OCI-LY7 (cell line): Measurements from ENCODE around the gene KCNE1. TPM values are rescaled to one million over a fixed set of nuclear protein-coding genes. Genes with fewer than 3 reads are reported as not detected.

ENCODE experiments used
- BruUV-seq: library from RNA; stranded (reverse); fragments of 400-500 nt; replicated peaks from 2 replicates; lab custom pipeline; 2021; lab: Mats Ljungman, UMichigan
- CTCF ChIA-PET: fragments of 300-600 bp; sonication (Branson Sonifier 250); formaldehyde crosslinking; loops from one replicate; lab custom pipeline; 2022; ENCODE audit warnings: antibody characterized with exemption; ENCODE audit not compliant: unreplicated experiment; lab: Charles Lee
- POLR2A ChIA-PET: fragments of 300-600 bp; sonication (Branson Sonifier 250); formaldehyde crosslinking; loops from one replicate; lab custom pipeline; 2022; ENCODE audit warnings: antibody characterized with exemption; lab: Charles Lee
- DNase-seq: peaks from one replicate; pipeline ENCODE4 v3.0.0-alpha.2; 2015; ENCODE audit warnings: low spot score
- H2AFZ ChIP-seq: fragments of 200-600 bp; sonication (generic), shearing (Covaris generic); 2 replicates; pipeline ENCODE4 v1.6.1; 2014; ENCODE audit warnings: mild to moderate bottlenecking, antibody characterized with exemption, low read length, moderate library complexity
- H3K27ac ChIP-seq: fragments of 200-600 bp; sonication (generic); 2 replicates; pipeline ENCODE4 v1.5.1; 2014; ENCODE audit warnings: mixed run types, low read depth, mild to moderate bottlenecking, moderate library complexity, low read length, inconsistent platforms; ENCODE audit not compliant: poor library complexity, severe bottlenecking
- H3K36me3 ChIP-seq: fragments of 200-600 bp; sonication (generic); 2 replicates; pipeline ENCODE4 v1.6.1; 2014; ENCODE audit warnings: mild to moderate bottlenecking, antibody characterized with exemption, low read length, moderate library complexity, mixed read lengths; ENCODE audit not compliant: insufficient read depth
- H3K4me1 ChIP-seq: fragments of 200-600 bp; sonication (generic); 2 replicates; pipeline ENCODE4 v1.5.1; 2014; ENCODE audit warnings: mild to moderate bottlenecking, low read length; ENCODE audit not compliant: insufficient read depth, poor library complexity, severe bottlenecking
- H3K4me2 ChIP-seq: fragments of 200-600 bp; sonication (generic); 2 replicates; pipeline ENCODE4 v1.6.1; 2014; ENCODE audit warnings: mild to moderate bottlenecking, low read length
- H3K4me3 ChIP-seq: fragments of 200-600 bp; sonication (generic); 2 replicates; pipeline ENCODE4 v1.5.1; 2014; ENCODE audit warnings: mild to moderate bottlenecking, low read depth, low read length; ENCODE audit not compliant: poor library complexity, severe bottlenecking
- H3K79me2 ChIP-seq: fragments of 200-600 bp; sonication (generic); 2 replicates; pipeline ENCODE4 v1.6.1; 2016; ENCODE audit warnings: low read depth, mild to moderate bottlenecking, low read length, moderate library complexity, mixed read lengths; ENCODE audit not compliant: insufficient read depth
- H3K9me2 ChIP-seq: fragments of 200-600 bp; sonication (generic); 2 replicates; pipeline ENCODE4 v1.6.1; 2016; ENCODE audit warnings: mild to moderate bottlenecking, low read length, mixed read lengths; ENCODE audit not compliant: insufficient read depth
- H3K9me3 ChIP-seq: fragments of 200-600 bp; sonication (generic); 2 replicates; pipeline ENCODE4 v1.6.1; 2014; ENCODE audit warnings: mild to moderate bottlenecking, mixed run types, low read length, mixed read lengths
- H4K20me1 ChIP-seq: fragments of 200-600 bp; sonication (generic); 2 replicates; pipeline ENCODE4 v1.6.1; 2014; ENCODE audit warnings: mild to moderate bottlenecking, antibody characterized with exemption, low read length, moderate library complexity, mixed read lengths; ENCODE audit not compliant: insufficient read depth
- EZH2phosphoT487 ChIP-seq: fragments of 200-600 bp; sonication (generic); IDR thresholded peaks from 2 replicates; pipeline ENCODE4 v1.6.1; 2018; ENCODE audit warnings: low read depth, borderline replicate concordance, mild to moderate bottlenecking, mixed run types, antibody characterized with exemption, low read length, moderate library complexity, mixed read lengths
- intact Hi-C: fragments of 100-400 bp; cut with micrococcal nuclease; formaldehyde crosslinking; loops from one replicate; pipeline ENCODE4 v1.10.0; 2022; ENCODE audit not compliant: unreplicated experiment
- total RNA-seq, 2 experiments: library from RNA; depleted of rRNA in 1 of 2; stranded (reverse); fragments of >200 nt in 1 of 2; shearing (Covaris generic) in 1 of 2; gene quantifications; 2 replicates each; pipeline ENCODE4 v1.2.3, GENCODE V29; 2014 to 2022
- TF ChIP-seq, protein P1 (sequence below): fragments of 200-600 bp; sonication (generic); conservative IDR thresholded peaks from 2 replicates; pipeline ENCODE4 v1.5.1; 2014; ENCODE audit warnings: mild to moderate bottlenecking, antibody characterized with exemption, low read length, moderate library complexity, mixed read lengths

KCNE1 gene
- total RNA-seq, 2 experiments from 2014 or later = 0.15 TPM; not detected in 1

DNA sequence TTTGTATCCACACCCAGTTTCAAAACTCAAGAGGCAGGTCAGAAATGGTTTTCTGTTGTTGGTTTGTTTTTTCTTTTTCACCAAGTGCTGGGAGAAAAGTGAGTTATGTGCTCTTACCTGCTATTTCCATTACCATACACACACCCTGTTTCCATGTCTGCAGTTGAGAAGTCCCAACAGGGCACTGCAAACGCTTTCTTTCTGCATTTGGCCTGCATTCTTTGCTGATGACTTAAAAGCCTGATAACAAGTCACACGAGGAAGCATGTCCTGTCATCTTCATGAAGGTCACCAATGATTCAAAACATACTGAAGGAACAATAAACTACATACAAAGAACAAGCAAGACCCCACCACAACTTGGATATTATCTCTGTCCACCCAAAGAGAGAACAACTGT is 24.8 kb upstream of the KCNE1 start:
- no peaks in the 10 kb centered on the region for H4K20me1 ChIP-seq
- no peak for DNase-seq
- H3K9me2 ChIP-seq = no peaks in the 10 kb centered on the region
- POLR2A ChIA-PET = no interaction called here
- BruUV-seq = no TSS peak
- TF ChIP-seq, protein P1, sequence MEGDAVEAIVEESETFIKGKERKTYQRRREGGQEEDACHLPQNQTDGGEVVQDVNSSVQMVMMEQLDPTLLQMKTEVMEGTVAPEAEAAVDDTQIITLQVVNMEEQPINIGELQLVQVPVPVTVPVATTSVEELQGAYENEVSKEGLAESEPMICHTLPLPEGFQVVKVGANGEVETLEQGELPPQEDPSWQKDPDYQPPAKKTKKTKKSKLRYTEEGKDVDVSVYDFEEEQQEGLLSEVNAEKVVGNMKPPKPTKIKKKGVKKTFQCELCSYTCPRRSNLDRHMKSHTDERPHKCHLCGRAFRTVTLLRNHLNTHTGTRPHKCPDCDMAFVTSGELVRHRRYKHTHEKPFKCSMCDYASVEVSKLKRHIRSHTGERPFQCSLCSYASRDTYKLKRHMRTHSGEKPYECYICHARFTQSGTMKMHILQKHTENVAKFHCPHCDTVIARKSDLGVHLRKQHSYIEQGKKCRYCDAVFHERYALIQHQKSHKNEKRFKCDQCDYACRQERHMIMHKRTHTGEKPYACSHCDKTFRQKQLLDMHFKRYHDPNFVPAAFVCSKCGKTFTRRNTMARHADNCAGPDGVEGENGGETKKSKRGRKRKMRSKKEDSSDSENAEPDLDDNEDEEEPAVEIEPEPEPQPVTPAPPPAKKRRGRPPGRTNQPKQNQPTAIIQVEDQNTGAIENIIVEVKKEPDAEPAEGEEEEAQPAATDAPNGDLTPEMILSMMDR = no peak
- TF ChIP-seq EZH2phosphoT487 = no peak
- H3K79me2 ChIP-seq = no peaks in the 10 kb centered on the region
- no peaks in the 10 kb centered on the region for H3K36me3 ChIP-seq
- no peak overlapping the region for H3K4me2 ChIP-seq
- no peak overlapping the region for H3K4me3 ChIP-seq
- no peak overlapping the region for H2AFZ ChIP-seq
- no peak overlapping the region for H3K27ac ChIP-seq
- CTCF ChIA-PET = no interaction called here
- no peaks in the 10 kb centered on the region for H3K4me1 ChIP-seq
- intact Hi-C loops = no loop called here
- H3K9me3 ChIP-seq = no peaks in the 10 kb centered on the region

DNA sequence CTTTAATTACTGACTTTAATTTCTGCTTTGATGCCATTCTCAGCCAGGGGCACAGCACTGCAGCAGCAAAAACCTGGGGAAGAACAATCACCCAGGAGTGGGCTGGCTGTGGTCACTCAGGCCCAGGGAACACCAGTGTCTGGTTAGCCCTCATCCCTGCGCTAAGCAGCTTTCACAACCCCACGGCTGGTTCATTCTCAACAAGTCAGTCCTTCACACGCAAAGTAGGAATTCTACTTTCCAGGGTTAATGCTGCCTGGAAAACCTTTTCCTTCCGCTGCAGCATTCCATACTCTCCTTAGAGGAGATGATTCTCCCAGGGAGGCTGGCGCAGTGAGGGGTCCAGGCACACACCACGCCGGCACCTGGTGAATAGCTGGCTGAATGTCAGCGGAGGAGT is 24.3 kb upstream of the KCNE1 start:
- H3K4me1 ChIP-seq = no peaks in the 10 kb centered on the region
- H4K20me1 ChIP-seq = no peaks in the 10 kb centered on the region
- no peak overlapping the region for H3K27ac ChIP-seq
- H2AFZ ChIP-seq = no peak overlapping the region
- H3K36me3 ChIP-seq = no peaks in the 10 kb centered on the region
- no peaks in the 10 kb centered on the region for H3K79me2 ChIP-seq
- intact Hi-C loops = no loop called here
- no peak overlapping the region for H3K4me2 ChIP-seq
- DNase-seq = no peak
- no peaks in the 10 kb centered on the region for H3K9me3 ChIP-seq
- H3K4me3 ChIP-seq = no peak overlapping the region
- no TSS peak for BruUV-seq
- ChIA-PET POLR2A (no interaction called here), CTCF (no interaction called here)
- no peak for TF ChIP-seq EZH2phosphoT487
- TF ChIP-seq, protein P1 = no peak
- H3K9me2 ChIP-seq = no peaks in the 10 kb centered on the region

DNA sequence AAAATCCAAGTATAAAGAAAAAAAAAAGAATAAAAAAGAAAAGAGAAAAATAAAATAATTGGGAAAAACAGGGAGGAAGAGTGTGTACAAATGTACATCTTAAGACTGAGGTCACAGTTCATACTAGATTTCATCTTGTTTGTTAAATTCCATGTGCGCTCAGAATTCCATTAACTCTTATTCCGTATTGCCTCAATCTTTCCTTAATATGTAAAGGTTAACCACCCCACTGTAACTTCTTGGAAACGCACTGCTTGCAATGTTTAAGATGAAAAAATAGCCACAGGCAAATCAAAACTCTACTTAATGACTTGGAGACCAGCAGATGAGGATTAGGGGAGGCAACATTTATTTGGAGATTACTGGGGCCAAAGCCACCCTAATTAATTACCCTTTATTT is 23.9 kb upstream of the KCNE1 start:
- POLR2A ChIA-PET = no interaction called here
- H2AFZ ChIP-seq = no peak overlapping the region
- H3K27ac ChIP-seq = no peak overlapping the region
- H3K9me2 ChIP-seq = no peaks in the 10 kb centered on the region
- no peak overlapping the region for H3K4me3 ChIP-seq
- no peaks in the 10 kb centered on the region for H3K36me3 ChIP-seq
- H3K79me2 ChIP-seq = no peaks in the 10 kb centered on the region
- H3K4me2 ChIP-seq = no peak overlapping the region
- intact Hi-C loops = no loop called here
- DNase-seq = no peak
- H3K9me3 ChIP-seq = no peaks in the 10 kb centered on the region
- H3K4me1 ChIP-seq = no peaks in the 10 kb centered on the region
- BruUV-seq = no TSS peak
- H4K20me1 ChIP-seq = no peaks in the 10 kb centered on the region
- CTCF ChIA-PET = no interaction called here
- TF ChIP-seq, protein P1 = no peak
- no peak for TF ChIP-seq EZH2phosphoT487
